ENCODE results near the gene PGC. TPM values are rescaled to one million over a fixed set of nuclear protein-coding genes. Genes with fewer than 3 reads are reported as not detected.

Gene PGC
- polyA plus RNA-seq, 3 donors, result not detected

DNA sequence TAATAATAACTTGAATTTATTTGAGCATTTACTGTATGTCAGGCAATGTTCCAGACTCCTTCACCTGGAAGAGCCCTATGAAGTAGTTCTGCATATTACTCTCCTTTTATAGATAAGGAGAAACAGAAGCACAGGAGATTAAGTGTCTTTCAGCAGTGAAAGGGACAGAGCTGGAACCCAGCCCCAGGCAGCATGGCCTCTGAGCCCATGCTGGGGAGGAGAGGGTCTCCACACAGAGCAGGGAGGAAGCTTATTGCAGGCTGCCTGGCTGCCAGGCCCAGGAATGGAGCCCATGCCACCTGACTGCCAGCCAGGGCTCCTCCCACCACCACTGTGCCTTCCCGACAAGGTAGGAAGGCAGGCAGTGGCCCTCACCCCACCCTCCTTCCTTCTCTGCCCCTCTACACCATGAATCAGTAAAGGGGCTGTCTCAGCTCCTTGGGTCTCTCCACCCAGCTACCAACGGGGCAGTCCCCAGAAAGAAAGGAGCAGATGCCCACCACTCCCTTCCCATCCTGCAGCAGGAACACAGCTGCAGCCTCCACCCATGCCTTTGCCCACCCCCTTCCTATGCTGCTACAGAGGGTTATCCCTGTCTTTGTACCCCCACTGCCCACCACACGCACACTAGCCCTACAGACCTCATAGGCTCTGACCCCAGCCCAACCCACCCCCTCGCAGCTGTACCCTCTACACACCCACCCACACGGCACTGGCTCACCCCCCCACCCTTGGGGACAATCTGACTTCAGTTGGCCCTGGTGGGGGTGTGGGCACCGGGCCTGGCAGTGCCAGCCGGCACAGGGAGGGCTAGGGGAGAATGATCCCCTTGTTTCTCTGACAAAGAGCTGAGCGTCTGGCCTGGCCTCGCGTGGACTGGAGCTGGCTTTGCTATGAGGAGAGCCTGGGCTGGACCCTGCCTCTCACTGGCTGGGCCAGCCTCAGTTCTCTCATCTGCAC is 53.6 kb downstream of the PGC start:
- Histone ChIP-seq H3K9me3 (replicated peaks in 1 of 2; ENCODE audit: control insufficient read depth in 1 of 2, insufficient read depth in 1 of 2, low read length in 2 of 2) (no peaks in the 10 kb centered on the region), H3K4me3 (replicated peaks in 1 of 3; ENCODE audit: low read depth in 2 of 3, low read length in 3 of 3) (no peak overlapping the region), H2AFZ (ENCODE audit: insufficient read depth, low read depth, low read length, poor library complexity, severe bottlenecking) (no peak overlapping the region), H3K4me1 (ENCODE audit: control insufficient read depth in 1 of 2, insufficient read depth in 2 of 2, low read length in 2 of 2) (no peaks in the 10 kb centered on the region), H3K27ac (ENCODE audit: low read depth in 1 of 2, low read length in 2 of 2) (peak overlapping the region in 1 of 2 donors; percentile 14), H3K9ac (ENCODE audit: insufficient read depth, low read length, poor library complexity, severe bottlenecking) (no peak overlapping the region), H4K20me1 (ENCODE audit: insufficient read depth, low read length) (peaks cover 100% of the 10 kb centered on the region), H3K27me3 (ENCODE audit: control insufficient read depth in 2 of 2, insufficient read depth in 2 of 2, low read length in 2 of 2) (no peaks in the 10 kb centered on the region), H3K4me2 (replicated peaks; ENCODE audit: extremely low read depth, low read length, poor library complexity, severe bottlenecking) (no peak overlapping the region), H3K36me3 (replicated peaks in 1 of 2; ENCODE audit: control insufficient read depth in 1 of 2, insufficient read depth in 2 of 2, low read length in 2 of 2) (peaks cover 35 to 76% of the 10 kb centered on the region in 2 donors), H3K79me2 (ENCODE audit: insufficient read depth, low read length) (peaks cover 14% of the 10 kb centered on the region)
- peak overlapping the region in 1 of 7 donors; percentile 15 for H3K27ac Mint-ChIP-seq
- peaks cover 54% of the 10 kb centered on the region in 2 donors for H3K36me3 Mint-ChIP-seq
- no peak for TF ChIP-seq CTCF (IDR thresholded peaks at IDR 0.05)
- intact Hi-C loops (cut with micrococcal nuclease), result no loop called here
- peaks cover 0 to 3% (median 1%) of the 10 kb centered on the region in 3 donors for H3K27me3 Mint-ChIP-seq (ENCODE audit: low read depth in 3 of 3)
- H3K4me3 Mint-ChIP-seq, result no peak overlapping the region
- peaks cover 3% of the 10 kb centered on the region for H3K4me1 Mint-ChIP-seq
- H3K9me3 Mint-ChIP-seq, result peaks cover 0 to 1% (median 0%) of the 10 kb centered on the region in 7 donors
- no peak for DNase-seq
- 75% methylated on average over 6 of the region's 10 CpGs for WGBS (ENCODE audit: insufficient coverage)

DNA sequence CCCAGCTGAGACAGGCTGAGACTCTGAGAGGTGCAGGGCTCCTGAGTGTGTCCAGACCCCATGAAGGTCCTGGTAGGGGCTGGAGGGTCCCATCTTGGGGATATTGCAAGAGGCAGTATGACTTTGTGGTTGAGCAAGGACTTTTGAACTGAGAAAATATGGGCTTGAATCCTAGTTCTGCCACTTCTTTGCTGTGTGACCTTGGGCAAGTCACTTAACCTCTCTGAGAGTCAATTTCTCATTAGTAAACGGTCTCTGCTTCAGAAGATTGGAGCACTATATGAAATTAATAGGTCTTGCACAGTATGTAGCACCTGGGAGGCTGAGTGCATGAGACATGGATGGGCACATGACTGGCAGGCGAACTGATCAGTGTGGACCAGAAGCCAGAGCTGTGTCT is 54.5 kb downstream of the PGC start:
- WGBS (ENCODE audit: insufficient coverage), result 96% methylated on average over 2 of the region's 2 CpGs
- H3K36me3 ChIP-seq (replicated peaks in 1 of 2; ENCODE audit: control insufficient read depth in 1 of 2, insufficient read depth in 2 of 2, low read length in 2 of 2), result peaks cover 39 to 76% of the 10 kb centered on the region in 2 donors
- peaks cover 3% of the 10 kb centered on the region for H3K4me1 Mint-ChIP-seq
- no peak overlapping the region for H3K9ac ChIP-seq (ENCODE audit: insufficient read depth, low read length, poor library complexity, severe bottlenecking)
- intact Hi-C loops (cut with micrococcal nuclease), result no loop called here
- TF ChIP-seq CTCF (IDR thresholded peaks at IDR 0.05), result no peak
- H2AFZ ChIP-seq (ENCODE audit: insufficient read depth, low read depth, low read length, poor library complexity, severe bottlenecking), result no peak overlapping the region
- no peaks in the 10 kb centered on the region for H3K27me3 ChIP-seq (ENCODE audit: control insufficient read depth in 2 of 2, insufficient read depth in 2 of 2, low read length in 2 of 2)
- no peak for DNase-seq
- no peaks in the 10 kb centered on the region for H3K4me1 ChIP-seq (ENCODE audit: control insufficient read depth in 1 of 2, insufficient read depth in 2 of 2, low read length in 2 of 2)
- H3K36me3 Mint-ChIP-seq, result peaks cover 56% of the 10 kb centered on the region in 2 donors
- no peak overlapping the region for H3K4me3 Mint-ChIP-seq
- peaks cover 0 to 1% (median 0%) of the 10 kb centered on the region in 7 donors for H3K9me3 Mint-ChIP-seq
- no peak overlapping the region for H3K27ac Mint-ChIP-seq
- peaks cover 100% of the 10 kb centered on the region for H4K20me1 ChIP-seq (ENCODE audit: insufficient read depth, low read length)
- H3K9me3 ChIP-seq (replicated peaks in 1 of 2; ENCODE audit: control insufficient read depth in 1 of 2, insufficient read depth in 1 of 2, low read length in 2 of 2), result no peaks in the 10 kb centered on the region
- no peak overlapping the region for H3K4me3 ChIP-seq (replicated peaks in 1 of 3; ENCODE audit: low read depth in 2 of 3, low read length in 3 of 3)
- H3K27ac ChIP-seq (ENCODE audit: low read depth in 1 of 2, low read length in 2 of 2), result no peak overlapping the region
- peaks cover 0 to 3% (median 1%) of the 10 kb centered on the region in 3 donors for H3K27me3 Mint-ChIP-seq (ENCODE audit: low read depth in 3 of 3)
- H3K79me2 ChIP-seq (ENCODE audit: insufficient read depth, low read length), result peaks cover 10% of the 10 kb centered on the region
- no peak overlapping the region for H3K4me2 ChIP-seq (replicated peaks; ENCODE audit: extremely low read depth, low read length, poor library complexity, severe bottlenecking)

All from CD14-positive monocyte (primary cell).